ENCODE results near the gene PRPF8.

The PRPF8 gene

DNA sequence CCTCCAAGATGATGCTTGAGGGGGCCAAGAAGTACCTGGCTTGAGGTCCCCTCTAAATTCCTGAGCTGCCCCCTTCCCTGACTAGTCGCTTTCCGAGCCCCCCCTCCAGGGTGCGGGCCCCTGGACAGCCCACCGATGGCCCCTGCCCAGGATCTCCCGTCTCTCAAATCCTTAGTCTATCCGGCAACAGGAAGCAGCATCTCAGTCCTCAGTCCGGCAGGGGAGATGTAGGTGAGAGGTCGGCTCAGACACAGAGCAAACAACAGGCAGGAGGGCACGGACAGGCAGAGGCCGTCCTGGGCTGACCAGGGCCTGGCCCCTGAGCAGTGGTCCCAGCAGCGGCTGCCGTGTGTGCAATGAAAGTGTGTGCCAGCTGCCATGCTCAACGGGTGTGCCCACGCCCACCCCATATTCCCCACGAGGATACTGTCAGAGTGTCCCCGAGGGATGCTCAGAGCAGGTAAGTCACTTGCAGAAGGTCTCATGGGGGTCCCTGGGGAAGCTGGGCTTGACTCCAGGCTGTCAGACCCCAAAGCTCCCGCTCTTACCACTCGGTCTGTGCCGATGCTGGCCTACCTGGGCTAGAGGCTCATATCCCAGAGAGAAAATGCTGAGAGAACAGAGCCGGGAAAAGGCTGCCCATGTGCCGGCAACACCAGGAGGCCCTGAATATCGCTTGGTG lies 63.3 kb downstream of the PRPF8 start:
- H3K27ac ChIP-seq (replicated peaks): no peak overlapping the region
- no peak for TF ChIP-seq SPI1 (IDR thresholded peaks at IDR 0.05; ENCODE audit: borderline replicate concordance, low read depth)
- TF ChIP-seq, protein P1, sequence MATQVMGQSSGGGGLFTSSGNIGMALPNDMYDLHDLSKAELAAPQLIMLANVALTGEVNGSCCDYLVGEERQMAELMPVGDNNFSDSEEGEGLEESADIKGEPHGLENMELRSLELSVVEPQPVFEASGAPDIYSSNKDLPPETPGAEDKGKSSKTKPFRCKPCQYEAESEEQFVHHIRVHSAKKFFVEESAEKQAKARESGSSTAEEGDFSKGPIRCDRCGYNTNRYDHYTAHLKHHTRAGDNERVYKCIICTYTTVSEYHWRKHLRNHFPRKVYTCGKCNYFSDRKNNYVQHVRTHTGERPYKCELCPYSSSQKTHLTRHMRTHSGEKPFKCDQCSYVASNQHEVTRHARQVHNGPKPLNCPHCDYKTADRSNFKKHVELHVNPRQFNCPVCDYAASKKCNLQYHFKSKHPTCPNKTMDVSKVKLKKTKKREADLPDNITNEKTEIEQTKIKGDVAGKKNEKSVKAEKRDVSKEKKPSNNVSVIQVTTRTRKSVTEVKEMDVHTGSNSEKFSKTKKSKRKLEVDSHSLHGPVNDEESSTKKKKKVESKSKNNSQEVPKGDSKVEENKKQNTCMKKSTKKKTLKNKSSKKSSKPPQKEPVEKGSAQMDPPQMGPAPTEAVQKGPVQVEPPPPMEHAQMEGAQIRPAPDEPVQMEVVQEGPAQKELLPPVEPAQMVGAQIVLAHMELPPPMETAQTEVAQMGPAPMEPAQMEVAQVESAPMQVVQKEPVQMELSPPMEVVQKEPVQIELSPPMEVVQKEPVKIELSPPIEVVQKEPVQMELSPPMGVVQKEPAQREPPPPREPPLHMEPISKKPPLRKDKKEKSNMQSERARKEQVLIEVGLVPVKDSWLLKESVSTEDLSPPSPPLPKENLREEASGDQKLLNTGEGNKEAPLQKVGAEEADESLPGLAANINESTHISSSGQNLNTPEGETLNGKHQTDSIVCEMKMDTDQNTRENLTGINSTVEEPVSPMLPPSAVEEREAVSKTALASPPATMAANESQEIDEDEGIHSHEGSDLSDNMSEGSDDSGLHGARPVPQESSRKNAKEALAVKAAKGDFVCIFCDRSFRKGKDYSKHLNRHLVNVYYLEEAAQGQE (IDR thresholded peaks at IDR 0.05; ENCODE audit: insufficient replicate concordance, low read depth): no peak
- TF ChIP-seq, protein P2, sequence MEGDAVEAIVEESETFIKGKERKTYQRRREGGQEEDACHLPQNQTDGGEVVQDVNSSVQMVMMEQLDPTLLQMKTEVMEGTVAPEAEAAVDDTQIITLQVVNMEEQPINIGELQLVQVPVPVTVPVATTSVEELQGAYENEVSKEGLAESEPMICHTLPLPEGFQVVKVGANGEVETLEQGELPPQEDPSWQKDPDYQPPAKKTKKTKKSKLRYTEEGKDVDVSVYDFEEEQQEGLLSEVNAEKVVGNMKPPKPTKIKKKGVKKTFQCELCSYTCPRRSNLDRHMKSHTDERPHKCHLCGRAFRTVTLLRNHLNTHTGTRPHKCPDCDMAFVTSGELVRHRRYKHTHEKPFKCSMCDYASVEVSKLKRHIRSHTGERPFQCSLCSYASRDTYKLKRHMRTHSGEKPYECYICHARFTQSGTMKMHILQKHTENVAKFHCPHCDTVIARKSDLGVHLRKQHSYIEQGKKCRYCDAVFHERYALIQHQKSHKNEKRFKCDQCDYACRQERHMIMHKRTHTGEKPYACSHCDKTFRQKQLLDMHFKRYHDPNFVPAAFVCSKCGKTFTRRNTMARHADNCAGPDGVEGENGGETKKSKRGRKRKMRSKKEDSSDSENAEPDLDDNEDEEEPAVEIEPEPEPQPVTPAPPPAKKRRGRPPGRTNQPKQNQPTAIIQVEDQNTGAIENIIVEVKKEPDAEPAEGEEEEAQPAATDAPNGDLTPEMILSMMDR (IDR thresholded peaks at IDR 0.05; ENCODE audit: insufficient read depth, low read length): no peak
- no peak for TF ChIP-seq GABPA (IDR thresholded peaks at IDR 0.05; ENCODE audit: low read depth)
- no peak for TF ChIP-seq POLR2AphosphoS5 (IDR thresholded peaks at IDR 0.05; ENCODE audit: low read depth)
- DNase-seq (ENCODE audit: low read depth in 1 of 2, low spot score in 1 of 2): no peak
- no peaks in the 10 kb centered on the region for H3K27me3 ChIP-seq (ENCODE audit: insufficient read depth, poor library complexity, severe bottlenecking)
- H3K4me3 ChIP-seq (replicated peaks; ENCODE audit: insufficient read depth, low read length): no peak overlapping the region

DNA sequence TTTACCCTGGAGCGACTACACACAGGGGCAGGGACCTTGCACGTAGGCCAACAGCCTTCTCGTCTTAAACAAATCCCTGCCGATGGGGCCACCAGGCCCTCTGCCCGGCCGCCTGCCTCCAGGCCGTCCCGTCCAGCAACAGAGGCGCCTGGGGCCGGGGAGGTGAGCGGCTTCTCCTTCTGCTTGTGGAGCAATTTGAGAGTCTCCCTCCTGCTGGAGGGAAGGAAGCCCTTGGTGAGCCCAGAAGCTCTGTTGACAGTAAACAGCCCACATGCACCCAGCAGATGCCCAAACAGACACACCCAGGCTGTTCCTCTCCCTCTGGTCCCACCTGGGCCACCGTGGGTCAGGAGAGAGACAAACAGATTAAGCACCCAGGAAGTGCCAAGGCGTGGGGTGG lies 64.2 kb downstream of the PRPF8 start:
- H3K4me3 ChIP-seq (replicated peaks; ENCODE audit: insufficient read depth, low read length): no peak overlapping the region
- DNase-seq (ENCODE audit: low read depth in 1 of 2, low spot score in 1 of 2): no peak
- no peak overlapping the region for H3K27ac ChIP-seq (replicated peaks)
- H3K27me3 ChIP-seq (ENCODE audit: insufficient read depth, poor library complexity, severe bottlenecking): no peaks in the 10 kb centered on the region
- TF ChIP-seq, protein P1 (IDR thresholded peaks at IDR 0.05; ENCODE audit: insufficient replicate concordance, low read depth): no peak
- TF ChIP-seq SPI1 (IDR thresholded peaks at IDR 0.05; ENCODE audit: borderline replicate concordance, low read depth) (no peak), GABPA (IDR thresholded peaks at IDR 0.05; ENCODE audit: low read depth) (no peak), POLR2AphosphoS5 (IDR thresholded peaks at IDR 0.05; ENCODE audit: low read depth) (no peak)
- TF ChIP-seq, protein P2 (IDR thresholded peaks at IDR 0.05; ENCODE audit: insufficient read depth, low read length): no peak

DNA sequence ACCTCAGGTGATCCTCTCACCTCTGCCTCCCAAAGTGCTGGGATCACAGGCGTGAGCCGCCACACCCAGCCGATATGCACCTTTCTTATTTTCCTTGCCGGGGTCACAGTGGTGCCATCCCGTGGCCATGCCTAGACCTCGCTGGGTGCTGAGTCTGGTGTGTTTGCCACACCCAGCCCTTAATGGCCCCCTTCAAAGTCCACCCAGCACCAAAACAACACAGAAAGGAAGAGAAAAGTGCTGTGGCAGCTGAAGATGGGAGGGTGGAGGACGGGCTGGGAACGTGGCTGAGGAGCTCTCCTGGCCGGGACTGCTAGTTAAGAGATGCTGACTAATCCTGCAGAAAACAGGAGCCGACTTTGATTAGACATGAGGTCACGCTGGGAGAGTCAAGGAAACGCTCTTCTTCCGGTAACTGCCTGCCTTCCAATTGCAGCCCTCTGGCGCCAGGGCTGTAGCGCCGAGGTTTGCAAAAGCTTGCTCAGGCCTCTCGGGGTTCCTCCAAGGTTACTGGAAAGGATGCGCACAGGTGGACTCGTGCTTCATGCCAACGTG lies 67.0 kb downstream of the PRPF8 start:
- Histone ChIP-seq H3K27me3 (ENCODE audit: insufficient read depth, poor library complexity, severe bottlenecking) (no peaks in the 10 kb centered on the region), H3K27ac (replicated peaks) (no peak overlapping the region), H3K4me3 (replicated peaks; ENCODE audit: insufficient read depth, low read length) (no peak overlapping the region)
- no peak for TF ChIP-seq POLR2AphosphoS5 (IDR thresholded peaks at IDR 0.05; ENCODE audit: low read depth)
- no peak for TF ChIP-seq SPI1 (IDR thresholded peaks at IDR 0.05; ENCODE audit: borderline replicate concordance, low read depth)
- TF ChIP-seq, protein P1 (IDR thresholded peaks at IDR 0.05; ENCODE audit: insufficient replicate concordance, low read depth): no peak
- TF ChIP-seq GABPA (IDR thresholded peaks at IDR 0.05; ENCODE audit: low read depth): no peak
- TF ChIP-seq, protein P2 (IDR thresholded peaks at IDR 0.05; ENCODE audit: insufficient read depth, low read length): no peak
- DNase-seq (ENCODE audit: low read depth in 1 of 2, low spot score in 1 of 2): peak in 1 of 2 experiments; percentile 18
